Activated B cell treated with CpG ODN at 0.5 μM for 24 hours (primary cell): ENCODE data around the gene CHN1. TPM values are rescaled to one million over a fixed set of nuclear protein-coding genes. Genes with fewer than 3 reads are reported as not detected.

Source experiments
- ATAC-seq: fragments of 200-7000 bp; cut with Tn5 transposase; one replicate; pipeline ENCODE4 v1.10.0; 2021; ENCODE audit warnings: low read depth, mild to moderate bottlenecking, moderate library complexity
- CTCF ChIA-PET: fragments of 350-600 bp; sonication (Branson Sonifier 250); formaldehyde crosslinking; loops from one replicate; lab custom pipeline; 2021; ENCODE audit warnings: antibody characterized with exemption; lab: Charles Lee
- POLR2A ChIA-PET: fragments of 350-600 bp; sonication (Branson Sonifier 250); formaldehyde crosslinking; loops from one replicate; lab custom pipeline; 2021; ENCODE audit warnings: antibody characterized with exemption; lab: Charles Lee
- DNase-seq: peaks from one replicate; pipeline ENCODE4 v3.0.0; 2022
- H3K27ac Mint-ChIP-seq: one replicate; pipeline ENCODE4 v1.8.0; 2020; ENCODE audit warnings: mixed read lengths
- H3K27me3 Mint-ChIP-seq: one replicate; pipeline ENCODE4 v1.8.0; 2021; ENCODE audit warnings: mixed read lengths
- H3K36me3 Mint-ChIP-seq: one replicate; pipeline ENCODE4 v1.8.0; 2021; ENCODE audit warnings: low read depth, mixed read lengths
- H3K4me1 Mint-ChIP-seq: one replicate; pipeline ENCODE4 v1.8.0; 2021; ENCODE audit warnings: mixed read lengths
- H3K4me3 Mint-ChIP-seq: one replicate; pipeline ENCODE4 v1.8.0; 2020; ENCODE audit warnings: mild to moderate bottlenecking, mixed read lengths
- H3K9me3 Mint-ChIP-seq: one replicate; pipeline ENCODE4 v1.8.0; 2020; ENCODE audit warnings: mixed read lengths
- intact Hi-C: fragments of 100-400 bp; cut with micrococcal nuclease; formaldehyde crosslinking; loops from one replicate; pipeline ENCODE4 v1.15.1; 2024
- total RNA-seq: library from RNA; stranded (reverse); gene quantifications from 2 replicates; pipeline ENCODE4 v1.2.3, GENCODE V29; 2022
- TF ChIP-seq, protein P1 (sequence below): fragments of 200-600 bp; IDR thresholded peaks from one replicate; pipeline ENCODE4 v1.8.0; 2022; ENCODE audit warnings: antibody characterized with exemption, mild to moderate bottlenecking

Gene CHN1
- total RNA-seq, 1 donor from 2014 or later, result 0.80 TPM

- no peaks in the 10 kb centered on the region for H3K36me3 Mint-ChIP-seq
- no peaks in the 10 kb centered on the region for H3K4me1 Mint-ChIP-seq
- CTCF ChIA-PET, result no interaction called here
- ATAC-seq, result no peak
- DNase-seq, result no peak
- intact Hi-C loops, result no loop called here
- TF ChIP-seq, protein P1, sequence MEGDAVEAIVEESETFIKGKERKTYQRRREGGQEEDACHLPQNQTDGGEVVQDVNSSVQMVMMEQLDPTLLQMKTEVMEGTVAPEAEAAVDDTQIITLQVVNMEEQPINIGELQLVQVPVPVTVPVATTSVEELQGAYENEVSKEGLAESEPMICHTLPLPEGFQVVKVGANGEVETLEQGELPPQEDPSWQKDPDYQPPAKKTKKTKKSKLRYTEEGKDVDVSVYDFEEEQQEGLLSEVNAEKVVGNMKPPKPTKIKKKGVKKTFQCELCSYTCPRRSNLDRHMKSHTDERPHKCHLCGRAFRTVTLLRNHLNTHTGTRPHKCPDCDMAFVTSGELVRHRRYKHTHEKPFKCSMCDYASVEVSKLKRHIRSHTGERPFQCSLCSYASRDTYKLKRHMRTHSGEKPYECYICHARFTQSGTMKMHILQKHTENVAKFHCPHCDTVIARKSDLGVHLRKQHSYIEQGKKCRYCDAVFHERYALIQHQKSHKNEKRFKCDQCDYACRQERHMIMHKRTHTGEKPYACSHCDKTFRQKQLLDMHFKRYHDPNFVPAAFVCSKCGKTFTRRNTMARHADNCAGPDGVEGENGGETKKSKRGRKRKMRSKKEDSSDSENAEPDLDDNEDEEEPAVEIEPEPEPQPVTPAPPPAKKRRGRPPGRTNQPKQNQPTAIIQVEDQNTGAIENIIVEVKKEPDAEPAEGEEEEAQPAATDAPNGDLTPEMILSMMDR, result no peak
- peaks cover 3% of the 10 kb centered on the region for H3K27me3 Mint-ChIP-seq
- POLR2A ChIA-PET, result no interaction called here
- no peak overlapping the region for H3K27ac Mint-ChIP-seq
- H3K4me3 Mint-ChIP-seq, result no peak overlapping the region
- H3K9me3 Mint-ChIP-seq, result no peaks in the 10 kb centered on the region
Observed at GRCh38 chr2:174903264-174903556, 102.0 kb downstream of the CHN1 start.

GRCh38 chr2:174902506-174903263 is 102.5 kb downstream of the CHN1 start:
- ChIA-PET CTCF (no interaction called here), POLR2A (no interaction called here)
- H3K27ac Mint-ChIP-seq, result no peak overlapping the region
- DNase-seq (no peak), ATAC-seq (no peak)
- intact Hi-C loops, result no loop called here
- TF ChIP-seq, protein P1, result no peak
- no peaks in the 10 kb centered on the region for H3K27me3 Mint-ChIP-seq
- H3K4me1 Mint-ChIP-seq, result no peaks in the 10 kb centered on the region
- no peaks in the 10 kb centered on the region for H3K9me3 Mint-ChIP-seq
- no peak overlapping the region for H3K4me3 Mint-ChIP-seq
- H3K36me3 Mint-ChIP-seq, result no peaks in the 10 kb centered on the region

- POLR2A ChIA-PET, result no interaction called here
- Mint-ChIP-seq H3K9me3 (no peaks in the 10 kb centered on the region), H3K27ac (no peak overlapping the region), H3K4me3 (no peak overlapping the region), H3K4me1 (no peaks in the 10 kb centered on the region), H3K27me3 (no peaks in the 10 kb centered on the region), H3K36me3 (no peaks in the 10 kb centered on the region)
- TF ChIP-seq, protein P1, result no peak
- no peak for DNase-seq
- CTCF ChIA-PET, result no interaction called here
- ATAC-seq, result no peak
- intact Hi-C loops, result no loop called here
Observed at GRCh38 chr2:174901075-174901474, 104.1 kb downstream of the CHN1 start.

- intact Hi-C loops, result no loop called here
- CTCF ChIA-PET, result interaction anchor here (0.6 kb wide), 1 partner anchor 307 kb away, joined by 3 read pairs; no protein-coding TSS in a partner anchor
- TF ChIP-seq, protein P1, result no peak
- POLR2A ChIA-PET, result no interaction called here
- Mint-ChIP-seq H3K4me3 (no peak overlapping the region), H3K27me3 (no peaks in the 10 kb centered on the region), H3K9me3 (no peaks in the 10 kb centered on the region), H3K4me1 (no peaks in the 10 kb centered on the region), H3K36me3 (no peaks in the 10 kb centered on the region), H3K27ac (no peak overlapping the region)
- DNase-seq (no peak), ATAC-seq (no peak)
Observed at GRCh38 chr2:174897286-174897685, 107.9 kb downstream of the CHN1 start.

DNA sequence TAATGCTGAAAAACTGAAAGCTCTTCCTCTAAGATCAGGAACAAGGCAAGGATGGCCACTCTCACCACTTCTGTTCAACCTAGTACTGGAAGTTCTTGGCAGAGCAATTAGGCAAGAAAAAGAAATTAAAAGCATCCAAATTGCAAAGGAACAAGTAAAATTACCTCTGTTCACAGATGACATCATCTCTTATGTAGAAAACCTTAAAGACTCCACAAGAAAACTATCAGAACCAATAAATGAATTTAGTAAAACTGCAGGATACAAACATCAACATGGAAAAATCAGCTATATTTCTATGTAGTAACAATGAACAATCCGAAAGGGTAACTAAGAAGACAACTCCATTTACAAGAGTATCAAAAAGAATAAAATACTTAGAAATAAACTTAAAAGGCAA is 112.2 kb downstream of the CHN1 start:
- Mint-ChIP-seq H3K27me3 (no peaks in the 10 kb centered on the region), H3K4me1 (no peaks in the 10 kb centered on the region), H3K9me3 (no peaks in the 10 kb centered on the region), H3K27ac (no peak overlapping the region), H3K36me3 (no peaks in the 10 kb centered on the region), H3K4me3 (no peak overlapping the region)
- intact Hi-C loops, result no loop called here
- POLR2A ChIA-PET, result no interaction called here
- DNase-seq, result no peak
- CTCF ChIA-PET, result no interaction called here
- no peak for ATAC-seq
- TF ChIP-seq, protein P1, result no peak
